Thyroid gland (tissue), 4 donors: Measurements from ENCODE around the gene ZNF280D. TPM values are rescaled to one million over a fixed set of nuclear protein-coding genes. Genes with fewer than 3 reads are reported as not detected.

Experiments
- DNase-seq, 2 donors: peaks; one replicate each; pipeline ENCODE4 v3.0.0-alpha.2; 2019
- H3K27ac ChIP-seq, 3 donors: fragments of 200-600 bp; sonication (generic); 1 replicate in 2 of 3; 2 replicates in 1 of 3; pipeline ENCODE4 v1.5.1; 2016 to 2019; ENCODE audit warnings: mild to moderate bottlenecking in 1 of 3, moderate library complexity in 1 of 3
- H3K27me3 ChIP-seq: fragments of 200-600 bp; sonication (generic); one replicate; pipeline ENCODE4 v1.5.1; 2019
- H3K36me3 ChIP-seq, 2 donors: fragments of 200-600 bp; sonication (generic); one replicate each; pipeline ENCODE4 v1.5.1; 2016 to 2019
- H3K4me1 ChIP-seq, 2 donors: fragments of 200-600 bp; sonication (generic); one replicate each; pipeline ENCODE4 v1.5.1; 2017 to 2019
- H3K4me3 ChIP-seq, 3 donors: fragments of 200-600 bp; sonication (generic); replicated peaks in 1 of 3; 1 replicate in 2 of 3; 2 replicates in 1 of 3; pipeline ENCODE4 v1.5.1; 2016; ENCODE audit warnings: mild to moderate bottlenecking in 1 of 3
- H3K9me3 ChIP-seq: fragments of 200-600 bp; sonication (generic); one replicate; pipeline ENCODE4 v1.5.1; 2017
- POLR2A ChIP-seq, 2 donors: fragments of 450-650 bp; IDR thresholded peaks; one replicate each; pipeline ENCODE4 v1.6.1; 2017; ENCODE audit warnings: antibody characterized with exemption in 2 of 2, mild to moderate bottlenecking in 2 of 2, moderate library complexity in 1 of 2
- WGBS, 2 donors: methylation state at CpG; one replicate each; pipeline ENCODE4 v1.1.5; 2017; 5-methylcytosine and 5-hydroxymethylcytosine counted together
- intact Hi-C: fragments of 100-400 bp; cut with DNase I; formaldehyde crosslinking; loops from one replicate; pipeline ENCODE4 v1.15.1; 2023
- total RNA-seq, 4 donors: library from RNA; depleted of rRNA; stranded (reverse); fragments of >200 nt; gene quantifications; one replicate each; pipeline ENCODE4 v1.2.3, GENCODE V29; 2016
- TF ChIP-seq, protein P1 (sequence below), 6 experiments: fragments of 200-600 bp in 3 of 6; fragments of 450-650 bp in 3 of 6; sonication (generic) in 3 of 6; IDR thresholded peaks; one replicate each; pipeline ENCODE4 v1.5.1; 2016 to 2019; ENCODE audit warnings: antibody characterized with exemption in 6 of 6, mild to moderate bottlenecking in 2 of 6, inconsistent platforms in 1 of 6, moderate library complexity in 1 of 6

ZNF280D gene
- total RNA-seq, 4 donors from 2014 or later: 55.6 to 81.8 (median 61.4) TPM

DNA sequence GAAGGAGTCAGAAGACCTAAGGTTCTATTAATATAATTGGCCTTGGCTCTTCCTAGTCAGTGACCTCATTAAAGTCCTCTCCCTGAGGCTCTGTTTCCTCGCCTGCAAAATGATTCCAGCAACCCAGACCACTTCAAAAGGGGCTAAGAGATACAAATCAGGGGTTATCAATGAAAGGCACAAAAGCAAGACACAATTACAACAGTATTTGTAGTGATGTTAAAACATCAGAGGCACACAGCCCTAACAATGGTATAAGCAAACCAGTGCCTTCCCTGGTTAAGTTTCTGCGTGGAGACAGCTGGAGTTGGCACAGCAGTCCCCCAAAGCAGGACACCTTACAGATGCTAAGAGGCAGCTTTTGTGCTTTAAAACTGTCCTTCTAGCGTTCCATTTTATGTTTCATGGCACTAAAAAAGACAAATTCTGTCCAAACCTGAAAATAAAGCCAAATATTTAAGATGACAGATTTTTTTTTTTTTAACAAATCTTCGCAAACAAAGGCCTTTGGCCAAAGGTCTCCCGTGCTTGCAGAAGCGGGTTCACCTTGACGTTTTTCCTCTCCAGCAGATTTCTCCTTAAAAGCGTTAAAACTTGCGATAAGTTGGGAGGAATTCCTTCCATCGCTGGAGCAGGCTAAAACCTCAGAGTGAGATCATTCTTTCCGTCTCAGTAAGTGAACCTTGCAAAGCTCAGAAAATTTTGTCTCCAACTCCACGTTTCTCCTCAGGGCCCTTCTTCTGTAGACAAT, 999 bp downstream of the ZNF280D start:
- TF ChIP-seq POLR2A (IDR thresholded peaks at IDR 0.05): no peak
- TF ChIP-seq, protein P1, sequence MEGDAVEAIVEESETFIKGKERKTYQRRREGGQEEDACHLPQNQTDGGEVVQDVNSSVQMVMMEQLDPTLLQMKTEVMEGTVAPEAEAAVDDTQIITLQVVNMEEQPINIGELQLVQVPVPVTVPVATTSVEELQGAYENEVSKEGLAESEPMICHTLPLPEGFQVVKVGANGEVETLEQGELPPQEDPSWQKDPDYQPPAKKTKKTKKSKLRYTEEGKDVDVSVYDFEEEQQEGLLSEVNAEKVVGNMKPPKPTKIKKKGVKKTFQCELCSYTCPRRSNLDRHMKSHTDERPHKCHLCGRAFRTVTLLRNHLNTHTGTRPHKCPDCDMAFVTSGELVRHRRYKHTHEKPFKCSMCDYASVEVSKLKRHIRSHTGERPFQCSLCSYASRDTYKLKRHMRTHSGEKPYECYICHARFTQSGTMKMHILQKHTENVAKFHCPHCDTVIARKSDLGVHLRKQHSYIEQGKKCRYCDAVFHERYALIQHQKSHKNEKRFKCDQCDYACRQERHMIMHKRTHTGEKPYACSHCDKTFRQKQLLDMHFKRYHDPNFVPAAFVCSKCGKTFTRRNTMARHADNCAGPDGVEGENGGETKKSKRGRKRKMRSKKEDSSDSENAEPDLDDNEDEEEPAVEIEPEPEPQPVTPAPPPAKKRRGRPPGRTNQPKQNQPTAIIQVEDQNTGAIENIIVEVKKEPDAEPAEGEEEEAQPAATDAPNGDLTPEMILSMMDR (IDR thresholded peaks at IDR 0.05): no peak
- Histone ChIP-seq H3K4me1 (peaks cover 24 to 28% of the 10 kb centered on the region in 2 donors), H3K9me3 (no peaks in the 10 kb centered on the region), H3K36me3 (no peaks in the 10 kb centered on the region), H3K27me3 (no peaks in the 10 kb centered on the region), H3K27ac (peak overlapping the region; percentile 92 to 99 (median 97)), H3K4me3 (peak overlapping the region in 2 of 3 donors; percentile 47 to 84)
- intact Hi-C loops: no loop called here
- DNase-seq: peak in 1 of 2 donors; percentile 4
- 9 to 11% methylated on average over 12 of the region's 12 CpGs for WGBS, 2 donors

DNA sequence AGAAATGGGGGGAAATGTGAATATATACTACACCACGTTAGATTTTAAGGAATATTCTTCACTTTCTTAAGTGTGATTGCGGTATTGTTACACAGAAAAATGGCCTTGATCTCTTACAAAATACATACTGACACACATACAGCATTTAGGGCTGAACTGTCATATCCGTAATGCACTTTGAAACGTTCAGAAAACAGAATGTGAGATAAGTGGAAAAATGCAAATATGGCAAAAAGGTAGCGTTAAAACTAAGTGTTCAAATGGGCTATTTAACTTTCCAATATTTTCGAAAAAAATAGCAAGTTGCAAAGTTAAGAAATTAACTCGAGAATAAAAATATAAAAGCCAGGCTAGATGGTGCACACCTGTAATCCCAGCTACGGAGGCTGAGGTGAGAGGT, 1.8 kb downstream of the ZNF280D start:
- peak overlapping the region in 2 of 3 donors; percentile 92 to 99 for H3K27ac ChIP-seq
- no peaks in the 10 kb centered on the region for H3K9me3 ChIP-seq
- no peak for TF ChIP-seq POLR2A (IDR thresholded peaks at IDR 0.05)
- TF ChIP-seq, protein P1 (IDR thresholded peaks at IDR 0.05): no peak
- intact Hi-C loops: no loop called here
- H3K4me1 ChIP-seq: peaks cover 24 to 28% of the 10 kb centered on the region in 2 donors
- 76 to 84% methylated on average over 8 of the region's 8 CpGs for WGBS, 2 donors
- no peaks in the 10 kb centered on the region for H3K36me3 ChIP-seq
- H3K27me3 ChIP-seq: no peaks in the 10 kb centered on the region
- no peak for DNase-seq
- no peak overlapping the region for H3K4me3 ChIP-seq

DNA sequence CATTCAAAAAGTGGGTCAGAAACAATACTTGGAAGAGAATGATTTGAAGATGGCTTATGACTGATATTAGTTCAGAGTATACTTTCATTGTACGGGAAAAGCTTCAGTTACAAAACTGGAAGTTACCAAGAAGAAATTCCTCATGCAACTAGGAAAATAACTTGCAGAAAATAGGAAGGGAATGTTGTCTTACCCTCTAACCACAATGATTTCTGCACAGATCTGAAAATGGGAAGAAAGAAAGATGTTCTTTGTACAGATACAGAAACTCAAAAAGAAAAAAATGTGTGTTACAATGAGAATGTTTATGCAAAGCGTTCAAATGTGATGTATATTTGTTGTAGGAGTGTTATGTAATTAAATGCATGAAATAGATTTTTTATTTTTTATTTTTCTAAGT, 3.7 kb downstream of the ZNF280D start:
- DNase-seq: no peak
- Histone ChIP-seq H3K9me3 (no peaks in the 10 kb centered on the region), H3K4me1 (peaks cover 24 to 28% of the 10 kb centered on the region in 2 donors), H3K27ac (no peak overlapping the region), H3K27me3 (no peaks in the 10 kb centered on the region), H3K36me3 (no peaks in the 10 kb centered on the region), H3K4me3 (no peak overlapping the region)
- TF ChIP-seq, protein P1 (IDR thresholded peaks at IDR 0.05): no peak
- no peak for TF ChIP-seq POLR2A (IDR thresholded peaks at IDR 0.05)
- intact Hi-C loops: no loop called here
- 80 to 87% methylated on average over 2 of the region's 2 CpGs for WGBS, 2 donors

DNA sequence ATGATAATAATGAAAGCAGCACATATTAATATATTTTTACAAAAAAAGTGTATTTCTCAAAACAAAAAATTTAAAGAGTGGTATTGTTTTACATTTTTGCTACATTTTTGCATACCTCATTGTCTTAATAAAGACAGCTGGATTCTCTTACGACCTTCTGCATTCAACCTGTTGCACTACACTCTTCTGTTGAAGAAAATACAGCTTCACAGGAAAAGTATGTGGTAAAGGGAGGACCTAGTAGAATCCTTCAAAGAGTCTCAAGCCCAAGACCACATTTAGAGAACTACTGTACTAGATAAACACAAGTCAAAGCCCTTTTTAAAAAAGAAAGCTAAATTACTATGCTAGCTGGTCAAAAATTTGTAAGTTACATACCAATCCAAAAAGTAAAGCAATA, 7.9 kb downstream of the ZNF280D start:
- Histone ChIP-seq H3K36me3 (no peaks in the 10 kb centered on the region), H3K9me3 (no peaks in the 10 kb centered on the region), H3K4me1 (peaks cover 2 to 9% of the 10 kb centered on the region in 2 donors), H3K4me3 (no peak overlapping the region), H3K27ac (no peak overlapping the region), H3K27me3 (no peaks in the 10 kb centered on the region)
- intact Hi-C loops: no loop called here
- WGBS, 2 donors: 86 to 89% methylated on average over 1 of the region's 1 CpG
- no peak for TF ChIP-seq POLR2A (IDR thresholded peaks at IDR 0.05)
- TF ChIP-seq, protein P1 (IDR thresholded peaks at IDR 0.05): no peak
- DNase-seq: no peak

DNA sequence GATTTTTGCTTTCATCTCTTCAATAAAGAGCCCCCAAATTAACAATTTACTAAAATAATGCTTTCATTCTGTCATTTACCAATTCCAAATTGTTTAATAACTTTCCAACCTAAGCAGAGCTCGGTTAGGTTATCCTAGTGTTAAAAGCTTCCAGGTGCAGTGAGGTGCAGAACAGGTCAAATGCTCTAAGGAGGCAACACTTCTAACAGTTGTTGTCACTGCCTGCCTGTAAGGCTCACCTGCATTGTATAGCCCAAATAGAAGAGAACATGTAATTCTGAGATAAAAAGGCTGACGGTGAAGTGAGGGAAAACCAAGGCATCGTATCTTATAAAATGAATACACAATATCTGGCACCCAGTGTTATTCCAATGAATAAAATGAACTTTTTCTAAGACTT, 9.1 kb downstream of the ZNF280D start:
- Histone ChIP-seq H3K4me1 (peaks cover under 1 to 3% of the 10 kb centered on the region in 2 donors), H3K9me3 (no peaks in the 10 kb centered on the region), H3K4me3 (no peak overlapping the region), H3K36me3 (no peaks in the 10 kb centered on the region), H3K27ac (no peak overlapping the region), H3K27me3 (no peaks in the 10 kb centered on the region)
- intact Hi-C loops: no loop called here
- WGBS, 2 donors: 68 to 72% methylated on average over 3 of the region's 3 CpGs
- TF ChIP-seq, protein P1 (IDR thresholded peaks at IDR 0.05): no peak
- TF ChIP-seq POLR2A (IDR thresholded peaks at IDR 0.05): no peak
- no peak for DNase-seq
